Measurements from ENCODE around the gene ABCC5.

ABCC5 gene

DNA sequence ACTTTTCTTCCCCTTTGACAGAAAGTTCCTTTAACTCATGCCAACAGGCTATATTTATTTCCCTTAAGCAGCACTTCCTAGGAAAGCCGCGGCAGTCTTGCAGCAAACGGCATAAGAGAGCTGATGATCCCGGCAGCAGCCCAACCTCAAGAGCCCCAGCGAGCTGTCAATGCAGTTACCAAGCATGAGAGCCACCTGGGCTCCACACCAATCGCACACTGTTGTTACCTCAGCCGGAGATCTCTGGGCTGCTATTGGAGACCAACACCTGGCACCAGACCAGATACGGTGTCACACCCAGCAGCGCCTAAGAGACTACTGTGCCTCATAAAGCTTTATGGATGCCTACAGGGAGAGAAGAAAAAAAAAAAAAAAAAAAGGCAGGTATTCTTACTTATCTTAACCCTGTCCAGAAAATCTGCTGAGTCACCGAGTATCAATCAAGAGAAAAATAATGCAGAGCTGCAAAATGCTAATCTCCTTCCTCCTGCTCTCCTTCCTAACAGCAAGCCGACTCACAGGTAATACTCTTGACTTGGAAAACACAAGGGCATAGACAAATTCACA lies 11.7 kb downstream of the ABCC5 start:
- TF ChIP-seq POLR2A (IDR thresholded peaks at IDR 0.05; ENCODE audit: low read length) (no peak), GATA1 (IDR thresholded peaks at IDR 0.05; ENCODE audit: low read depth, low read length) (peak; percentile 74)
- peak; percentile 84 for DNase-seq

DNA sequence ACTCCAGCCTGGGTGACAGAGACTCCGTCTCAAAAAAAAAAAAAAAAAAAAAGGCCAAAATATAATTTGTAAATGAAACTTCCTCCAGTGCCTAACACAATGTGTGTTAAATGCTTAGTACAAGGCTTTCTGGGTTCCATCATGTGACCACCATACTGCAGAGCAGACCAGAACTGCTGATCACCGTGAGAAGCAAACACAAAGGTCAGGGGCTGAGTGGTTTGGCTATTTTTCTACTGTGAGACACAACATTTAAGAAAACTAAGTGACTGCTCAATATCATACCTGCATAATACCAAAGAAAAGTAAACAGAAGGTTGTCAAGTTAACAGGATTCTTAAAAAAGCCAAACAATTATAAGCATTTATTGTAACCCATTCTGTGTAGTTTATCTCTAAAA lies 13.2 kb downstream of the ABCC5 start:
- TF ChIP-seq GATA1 (IDR thresholded peaks at IDR 0.05; ENCODE audit: low read depth, low read length) (no peak), POLR2A (IDR thresholded peaks at IDR 0.05; ENCODE audit: low read length) (no peak)
- DNase-seq: no peak

DNA sequence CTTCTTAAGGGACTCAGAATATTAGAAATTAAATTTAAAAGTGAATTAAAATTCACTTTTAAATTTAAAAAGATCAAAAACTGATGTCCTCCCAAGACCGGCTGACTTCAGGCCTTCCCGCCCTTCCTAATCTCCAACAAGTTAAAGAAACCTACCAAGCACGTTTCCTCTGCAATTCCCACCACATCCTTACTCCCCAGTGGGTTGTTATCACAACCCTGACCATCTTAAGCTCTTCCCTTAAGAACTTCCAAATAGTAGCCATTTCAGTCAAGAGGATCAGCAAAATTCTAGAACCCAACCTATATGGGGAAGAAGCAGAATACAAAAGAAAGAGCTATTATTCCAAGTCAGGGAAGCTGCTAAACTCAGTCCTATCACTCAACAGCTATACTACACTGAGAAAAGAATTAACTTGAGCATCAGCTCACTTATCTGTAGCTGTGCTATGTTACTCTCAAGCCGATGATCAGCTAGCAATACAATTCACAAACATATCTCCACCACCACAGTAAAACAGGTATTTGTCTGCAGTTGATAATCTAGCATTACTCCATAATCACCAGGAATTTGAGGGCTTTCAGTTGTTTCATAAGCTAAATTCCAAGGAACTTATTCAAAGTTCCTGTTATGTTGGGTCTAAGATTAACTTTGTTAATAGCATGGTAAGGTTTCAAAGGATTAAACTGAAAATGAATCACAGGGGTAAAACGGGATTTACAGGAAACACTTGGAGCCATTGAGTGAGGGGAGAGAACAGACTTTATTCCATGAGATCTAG lies 14.3 kb downstream of the ABCC5 start:
- TF ChIP-seq POLR2A (IDR thresholded peaks at IDR 0.05; ENCODE audit: low read length): no peak
- TF ChIP-seq GATA1 (IDR thresholded peaks at IDR 0.05; ENCODE audit: low read depth, low read length): no peak
- DNase-seq: no peak

DNA sequence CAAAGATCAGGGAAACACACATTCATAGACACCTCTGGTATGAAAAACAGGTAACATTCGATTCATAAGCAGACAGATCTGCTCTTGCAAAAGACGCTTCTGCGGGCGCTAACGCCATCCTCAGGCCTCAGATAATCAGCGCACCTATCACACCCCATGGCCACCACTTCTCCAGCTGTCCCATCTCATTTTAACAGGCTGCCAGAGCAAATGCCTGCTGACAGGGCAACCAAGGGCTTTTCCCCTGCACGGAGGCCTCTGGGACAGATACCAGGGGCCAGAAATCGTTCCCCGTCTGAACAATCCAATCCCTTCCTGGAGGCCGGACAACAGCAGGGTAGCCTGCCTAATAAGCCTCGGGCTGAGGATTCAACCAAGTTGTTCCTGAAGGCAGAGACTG lies 15.2 kb downstream of the ABCC5 start:
- no peak for DNase-seq

DNA sequence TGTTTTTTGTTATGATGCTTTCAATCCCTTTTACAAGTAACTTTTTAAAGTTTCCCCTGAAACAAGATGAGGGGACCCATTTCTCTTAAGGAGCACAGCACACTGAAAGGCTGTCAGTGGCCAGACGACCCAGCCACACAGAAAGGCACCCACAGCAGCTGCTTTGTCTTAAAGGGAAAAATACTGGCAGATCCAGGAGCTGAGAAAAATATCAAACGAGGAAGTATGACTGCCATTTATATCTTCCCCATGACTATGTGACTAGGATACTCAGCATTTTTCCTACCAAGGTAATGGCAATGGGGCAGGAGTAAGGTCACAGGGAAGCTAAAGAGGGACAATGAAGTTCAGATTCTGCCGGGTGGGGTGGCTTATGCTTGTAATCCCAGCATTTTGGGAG lies 15.9 kb downstream of the ABCC5 start:
- TF ChIP-seq GATA1 (IDR thresholded peaks at IDR 0.05; ENCODE audit: low read depth, low read length) (no peak), POLR2A (IDR thresholded peaks at IDR 0.05; ENCODE audit: low read length) (no peak)
- no peak for DNase-seq

More for the DNA sequence above, 15.2 kb downstream of the ABCC5 start:
- TF ChIP-seq GATA1 (IDR thresholded peaks at IDR 0.05; ENCODE audit: low read depth, low read length) (no peak), POLR2A (IDR thresholded peaks at IDR 0.05; ENCODE audit: low read length) (no peak)

DNA sequence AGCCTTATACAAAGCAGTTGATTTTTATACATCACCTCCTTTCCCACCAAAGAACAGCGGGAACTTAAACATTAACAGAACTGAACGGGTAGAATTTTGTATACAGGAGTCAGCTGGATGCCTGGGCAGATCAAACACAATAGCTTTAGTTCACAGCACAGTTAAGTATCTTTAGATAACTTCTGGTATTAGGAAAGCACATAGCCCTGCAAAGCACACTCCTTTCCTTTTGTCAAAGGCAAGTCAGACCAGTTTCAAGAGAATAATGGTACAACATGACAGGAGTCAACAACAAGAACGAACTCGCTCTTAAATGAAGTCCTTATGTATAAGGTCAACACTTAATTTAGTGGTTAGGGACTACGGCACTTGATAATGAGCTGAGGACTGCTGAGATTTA lies 26.3 kb downstream of the ABCC5 start:
- no peak for DNase-seq
- TF ChIP-seq GATA1 (IDR thresholded peaks at IDR 0.05; ENCODE audit: low read depth, low read length) (no peak), POLR2A (IDR thresholded peaks at IDR 0.05; ENCODE audit: low read length) (no peak)

DNA sequence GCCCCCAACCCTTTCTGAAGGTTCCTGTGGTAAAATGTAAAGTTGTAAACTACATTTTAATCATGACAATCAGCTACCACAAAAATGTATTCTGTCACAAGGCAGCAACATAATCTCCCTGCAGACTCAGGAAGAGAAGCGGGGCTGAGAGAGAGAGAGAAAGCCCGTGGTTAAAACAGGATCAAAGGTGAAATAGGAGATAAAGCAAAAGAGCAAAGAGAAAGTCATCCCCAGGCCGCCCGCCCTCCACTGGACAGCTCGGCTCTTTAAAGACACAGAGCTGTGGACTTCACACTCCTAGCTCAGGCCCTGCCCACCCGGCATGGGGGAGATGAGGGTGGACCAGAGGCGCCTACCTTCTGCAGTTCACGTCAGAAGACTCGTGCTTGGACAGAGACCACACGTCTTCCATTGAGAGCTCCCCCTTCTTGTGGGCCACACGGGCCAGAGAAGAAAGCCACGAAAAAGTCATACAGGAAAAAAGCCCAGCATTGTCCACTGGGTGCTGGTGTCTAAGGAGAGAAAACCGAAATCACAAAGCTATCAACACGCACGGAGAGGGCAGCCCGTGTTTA lies 29.4 kb downstream of the ABCC5 start:
- TF ChIP-seq GATA1 (IDR thresholded peaks at IDR 0.05; ENCODE audit: low read depth, low read length): no peak
- no peak for TF ChIP-seq POLR2A (IDR thresholded peaks at IDR 0.05; ENCODE audit: low read length)
- no peak for DNase-seq

DNA sequence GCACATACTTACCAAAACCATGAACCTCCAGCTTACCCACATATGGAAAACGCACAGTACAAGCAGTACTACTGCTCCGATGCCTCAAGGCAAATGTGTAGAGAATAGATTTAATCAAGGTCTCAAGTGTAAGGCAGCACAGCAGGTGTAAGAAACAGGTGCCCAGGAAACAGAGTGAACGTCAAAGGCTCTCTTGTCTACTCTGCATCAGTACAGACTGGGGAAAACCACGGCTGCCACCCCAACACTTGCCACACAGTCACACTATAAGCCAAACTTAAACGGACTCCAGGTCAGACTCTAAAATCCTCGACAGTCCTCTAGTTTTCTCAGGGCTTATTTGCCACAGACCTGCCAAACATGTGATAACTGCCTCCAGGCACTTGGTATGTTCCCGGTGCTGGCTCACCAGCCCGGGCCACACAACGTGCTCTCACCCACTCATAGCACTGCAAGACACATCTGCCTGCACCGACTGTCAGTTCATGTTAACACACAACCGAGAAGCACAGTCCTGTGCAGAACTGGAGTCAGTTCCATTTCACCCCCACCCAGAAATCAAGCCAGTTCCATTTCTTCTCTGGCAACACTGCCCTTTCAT lies 30.6 kb downstream of the ABCC5 start:
- TF ChIP-seq POLR2A (IDR thresholded peaks at IDR 0.05; ENCODE audit: low read length): no peak
- no peak for TF ChIP-seq GATA1 (IDR thresholded peaks at IDR 0.05; ENCODE audit: low read depth, low read length)
- no peak for DNase-seq

DNA sequence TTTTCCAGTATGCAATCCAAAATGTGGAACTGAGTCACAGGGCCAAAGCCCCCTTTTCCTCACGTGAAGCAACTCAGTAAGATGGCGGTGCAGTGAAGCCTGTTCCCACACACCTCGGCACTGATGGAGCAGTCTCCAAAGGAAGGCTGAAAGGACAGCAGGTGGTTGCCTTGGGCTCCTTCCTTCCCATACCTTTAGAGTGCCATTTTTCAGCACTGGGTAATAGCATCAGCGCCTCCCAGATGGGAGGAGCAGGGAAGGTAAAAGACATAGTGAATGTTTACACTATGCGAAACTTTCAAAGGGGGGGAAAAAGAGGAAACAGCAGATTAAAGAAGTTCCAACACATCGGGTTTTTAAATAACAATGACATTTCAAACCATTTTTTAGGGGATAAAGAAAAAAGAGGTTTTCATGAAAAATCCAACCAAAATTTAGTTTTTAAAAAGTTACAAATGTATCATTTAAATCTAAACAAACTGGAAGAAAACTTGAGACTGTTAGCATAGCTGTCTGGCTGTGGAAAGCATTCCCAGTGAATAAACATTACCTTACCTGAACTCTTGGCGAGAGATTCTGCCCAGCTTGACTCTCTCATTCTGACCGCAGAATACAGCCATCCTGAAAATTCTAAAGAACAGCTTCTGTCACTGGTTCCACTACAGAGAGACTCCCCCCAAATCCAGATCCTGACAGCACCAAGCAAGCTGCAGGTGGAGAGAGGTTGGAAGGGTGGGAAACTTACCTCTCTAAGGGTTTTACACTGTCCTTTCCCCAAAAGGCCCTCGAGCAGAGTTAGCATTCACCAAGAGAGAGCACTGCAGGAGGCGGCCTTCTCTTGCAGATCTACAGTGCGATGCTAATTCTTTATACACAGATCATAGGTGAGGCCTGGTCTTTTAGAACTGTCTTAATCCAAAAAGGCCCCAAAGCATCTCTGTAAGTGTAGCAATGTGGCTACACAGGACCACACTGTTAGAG lies 32.6 kb downstream of the ABCC5 start:
- no peak for TF ChIP-seq POLR2A (IDR thresholded peaks at IDR 0.05; ENCODE audit: low read length)
- no peak for TF ChIP-seq GATA1 (IDR thresholded peaks at IDR 0.05; ENCODE audit: low read depth, low read length)
- DNase-seq: no peak

DNA sequence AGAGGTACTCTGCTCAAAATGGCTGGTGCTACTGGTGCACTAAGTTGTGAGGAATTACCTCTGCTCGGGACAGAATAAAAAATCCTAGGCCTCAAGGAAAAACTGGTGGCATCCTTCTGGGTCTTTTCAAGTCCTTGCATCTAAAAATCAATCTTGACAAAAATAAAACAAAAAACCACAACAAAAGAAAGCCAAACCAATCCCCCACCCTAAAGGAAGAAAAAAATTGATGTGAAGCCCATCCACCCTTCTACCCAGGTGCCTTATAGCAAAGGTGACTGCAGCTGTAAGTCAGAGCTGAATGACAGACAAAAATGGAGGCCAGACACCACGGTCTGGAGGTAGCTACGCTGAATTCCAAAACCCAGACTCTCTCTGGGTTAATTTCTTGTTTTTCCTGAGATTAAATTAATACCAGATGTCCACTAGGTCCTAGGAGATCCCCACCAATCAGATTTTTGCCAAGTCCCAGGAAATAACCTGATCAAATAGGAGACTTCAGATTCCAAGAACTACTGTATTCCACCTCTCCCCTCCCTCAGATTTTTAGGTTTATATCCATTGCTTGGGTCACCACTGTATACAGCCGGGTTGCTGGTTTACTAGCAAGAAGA lies 33.5 kb downstream of the ABCC5 start:
- TF ChIP-seq POLR2A (IDR thresholded peaks at IDR 0.05; ENCODE audit: low read length): no peak
- no peak for TF ChIP-seq GATA1 (IDR thresholded peaks at IDR 0.05; ENCODE audit: low read depth, low read length)
- no peak for DNase-seq

DNA sequence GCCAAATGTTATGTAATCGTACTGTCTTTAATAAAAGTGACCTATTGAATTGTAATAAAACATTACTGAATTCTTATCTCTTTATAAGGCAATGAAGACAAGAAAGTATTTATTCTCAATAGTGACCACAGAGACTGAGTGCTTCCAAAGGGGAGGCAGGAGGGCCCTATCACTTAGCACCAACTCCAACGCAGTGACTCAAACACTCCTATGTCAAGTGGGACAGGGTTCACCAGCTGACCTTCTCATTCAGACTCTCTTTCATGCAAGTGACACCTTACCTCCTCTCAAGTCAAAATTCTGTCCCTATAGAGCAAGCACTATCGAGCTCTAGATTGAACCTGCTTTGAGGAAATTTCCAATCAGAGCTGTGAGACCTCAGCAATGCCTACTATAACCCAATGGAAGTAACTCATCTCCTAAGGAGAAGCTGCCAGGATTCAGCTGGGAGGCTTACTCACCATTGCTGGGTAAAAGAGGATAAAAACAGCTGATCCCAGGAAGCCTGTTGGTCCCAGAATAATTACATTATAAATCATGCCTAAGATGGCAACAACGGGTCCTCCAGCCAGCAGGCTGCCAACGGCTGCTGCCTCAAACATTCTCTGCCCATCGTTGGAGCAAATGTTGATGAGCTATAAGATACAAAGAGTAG lies 35.6 kb downstream of the ABCC5 start:
- no peak for TF ChIP-seq POLR2A (IDR thresholded peaks at IDR 0.05; ENCODE audit: low read length)
- TF ChIP-seq GATA1 (IDR thresholded peaks at IDR 0.05; ENCODE audit: low read depth, low read length): no peak
- no peak for DNase-seq

DNA sequence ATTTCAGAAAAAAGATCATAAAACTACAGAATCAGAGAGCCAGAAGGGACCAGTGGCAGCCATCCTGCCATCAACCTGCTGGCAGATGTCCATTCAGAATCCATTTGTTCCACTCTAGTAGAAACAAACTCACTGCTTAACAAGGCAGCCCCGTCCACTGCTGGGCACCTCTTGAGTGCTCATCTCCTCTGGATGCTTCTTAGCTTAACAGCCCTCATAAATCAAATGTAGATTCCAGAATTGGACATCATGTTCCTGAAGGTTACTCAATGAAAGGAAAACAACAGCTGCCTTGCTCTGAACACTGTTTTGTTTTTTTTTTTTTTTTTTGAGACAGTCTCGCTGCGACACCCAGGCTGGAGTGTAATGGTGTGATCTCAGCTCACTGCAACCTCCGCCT lies 37.3 kb downstream of the ABCC5 start:
- no peak for TF ChIP-seq POLR2A (IDR thresholded peaks at IDR 0.05; ENCODE audit: low read length)
- TF ChIP-seq GATA1 (IDR thresholded peaks at IDR 0.05; ENCODE audit: low read depth, low read length): no peak
- no peak for DNase-seq
